Osteoblast (primary cell): ENCODE data around the gene ABCB7. TPM values are rescaled to one million over a fixed set of nuclear protein-coding genes. Genes with fewer than 3 reads are reported as not detected.

ENCODE experiments used
- DNase-seq: peaks from one replicate; pipeline ENCODE4 v3.0.0; 2011; ENCODE audit warnings: low spot score, mixed read lengths; ENCODE audit not compliant: insufficient read length; ENCODE audit errors: missing footprints
- H2AFZ ChIP-seq: 2 replicates; pipeline ENCODE4 v1.6.0; 2011; ENCODE audit warnings: mild to moderate bottlenecking, low read length
- H3K27ac ChIP-seq: 2 replicates; pipeline ENCODE4 v1.5.1; 2011; ENCODE audit warnings: mild to moderate bottlenecking, low read depth, low read length, moderate library complexity
- H3K27me3 ChIP-seq: 2 replicates; pipeline ENCODE4 v1.6.0; 2012; ENCODE audit warnings: mild to moderate bottlenecking, control low read depth, inconsistent platforms, low read length, moderate library complexity; ENCODE audit not compliant: insufficient read depth
- H3K36me3 ChIP-seq: 2 replicates; pipeline ENCODE4 v1.5.1; 2011; ENCODE audit warnings: mild to moderate bottlenecking, low read length, control low read depth, moderate library complexity; ENCODE audit not compliant: insufficient read depth
- H3K4me1 ChIP-seq: 2 replicates; pipeline ENCODE4 v1.5.1; 2011; ENCODE audit warnings: mild to moderate bottlenecking, low read length, control low read depth, moderate library complexity; ENCODE audit not compliant: insufficient read depth
- H3K4me2 ChIP-seq: 2 replicates; pipeline ENCODE4 v1.6.0; 2011; ENCODE audit warnings: mild to moderate bottlenecking, low read length; ENCODE audit not compliant: insufficient read depth
- H3K4me3 ChIP-seq: fragments of 200-600 bp; sonication (generic); 3 replicates; pipeline ENCODE4 v1.5.1; 2012; ENCODE audit warnings: mild to moderate bottlenecking, low read length, inconsistent platforms; ENCODE audit not compliant: insufficient read depth
- H3K79me2 ChIP-seq: 2 replicates; pipeline ENCODE4 v1.6.0; 2012; ENCODE audit warnings: mild to moderate bottlenecking, low read length, control low read depth, inconsistent platforms; ENCODE audit not compliant: insufficient read depth
- H3K9me3 ChIP-seq: 2 replicates; pipeline ENCODE4 v1.5.1; 2011; ENCODE audit warnings: low read depth, low read length, control low read depth
- H4K20me1 ChIP-seq: 2 replicates; pipeline ENCODE4 v1.6.0; 2012; ENCODE audit warnings: mild to moderate bottlenecking, low read length, control low read depth; ENCODE audit not compliant: insufficient read depth
- total RNA-seq: library from RNA; depleted of rRNA; stranded (reverse); fragments of >200 nt; gene quantifications from 2 replicates; pipeline ENCODE4 v1.2.3, GENCODE V29; 2012
- TF ChIP-seq, protein P1 (sequence below): IDR thresholded peaks from 2 replicates; pipeline ENCODE4 v1.5.1; 2011; ENCODE audit warnings: mild to moderate bottlenecking, low read depth, low read length, moderate library complexity; ENCODE audit errors: extremely low read depth

Gene ABCB7
- total RNA-seq, 1 donor = 28.2 TPM

- Histone ChIP-seq H3K36me3 (no peaks in the 10 kb centered on the region), H4K20me1 (no peaks in the 10 kb centered on the region), H3K4me2 (no peak overlapping the region), H3K27ac (no peak overlapping the region), H3K4me1 (no peaks in the 10 kb centered on the region), H2AFZ (no peak overlapping the region), H3K9me3 (no peaks in the 10 kb centered on the region), H3K4me3 (no peak overlapping the region), H3K79me2 (peaks cover 7% of the 10 kb centered on the region), H3K27me3 (peaks cover 2% of the 10 kb centered on the region)
- TF ChIP-seq, protein P1, sequence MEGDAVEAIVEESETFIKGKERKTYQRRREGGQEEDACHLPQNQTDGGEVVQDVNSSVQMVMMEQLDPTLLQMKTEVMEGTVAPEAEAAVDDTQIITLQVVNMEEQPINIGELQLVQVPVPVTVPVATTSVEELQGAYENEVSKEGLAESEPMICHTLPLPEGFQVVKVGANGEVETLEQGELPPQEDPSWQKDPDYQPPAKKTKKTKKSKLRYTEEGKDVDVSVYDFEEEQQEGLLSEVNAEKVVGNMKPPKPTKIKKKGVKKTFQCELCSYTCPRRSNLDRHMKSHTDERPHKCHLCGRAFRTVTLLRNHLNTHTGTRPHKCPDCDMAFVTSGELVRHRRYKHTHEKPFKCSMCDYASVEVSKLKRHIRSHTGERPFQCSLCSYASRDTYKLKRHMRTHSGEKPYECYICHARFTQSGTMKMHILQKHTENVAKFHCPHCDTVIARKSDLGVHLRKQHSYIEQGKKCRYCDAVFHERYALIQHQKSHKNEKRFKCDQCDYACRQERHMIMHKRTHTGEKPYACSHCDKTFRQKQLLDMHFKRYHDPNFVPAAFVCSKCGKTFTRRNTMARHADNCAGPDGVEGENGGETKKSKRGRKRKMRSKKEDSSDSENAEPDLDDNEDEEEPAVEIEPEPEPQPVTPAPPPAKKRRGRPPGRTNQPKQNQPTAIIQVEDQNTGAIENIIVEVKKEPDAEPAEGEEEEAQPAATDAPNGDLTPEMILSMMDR = no peak
- DNase-seq = no peak
These were observed 2.0 kb upstream of the ABCB7 start for GRCh38 chrX:75158054-75158453.

- TF ChIP-seq, protein P1 = no peak
- H3K36me3 ChIP-seq = no peaks in the 10 kb centered on the region
- H3K4me2 ChIP-seq = peak overlapping the region; percentile 74
- H3K4me1 ChIP-seq = no peaks in the 10 kb centered on the region
- peaks cover 7% of the 10 kb centered on the region for H3K79me2 ChIP-seq
- no peaks in the 10 kb centered on the region for H4K20me1 ChIP-seq
- peaks cover 2% of the 10 kb centered on the region for H3K27me3 ChIP-seq
- H3K4me3 ChIP-seq = peak overlapping the region; percentile 83
- H3K27ac ChIP-seq = peak overlapping the region; percentile 77
- DNase-seq = no peak
- peak overlapping the region; percentile 93 for H2AFZ ChIP-seq
- H3K9me3 ChIP-seq = no peaks in the 10 kb centered on the region
These were observed 455 bp upstream of the ABCB7 start for GRCh38 chrX:75156531-75156945.

GRCh38 chrX:75155447-75155826 is 646 bp downstream of the ABCB7 start:
- H3K36me3 ChIP-seq = no peaks in the 10 kb centered on the region
- H3K9me3 ChIP-seq = no peaks in the 10 kb centered on the region
- peak overlapping the region; percentile 74 for H3K4me2 ChIP-seq
- no peaks in the 10 kb centered on the region for H4K20me1 ChIP-seq
- peak overlapping the region; percentile 83 for H3K4me3 ChIP-seq
- H3K27ac ChIP-seq = peak overlapping the region; percentile 77
- TF ChIP-seq, protein P1 = no peak
- H3K27me3 ChIP-seq = peaks cover 2% of the 10 kb centered on the region
- no peak for DNase-seq
- peaks cover 7% of the 10 kb centered on the region for H3K79me2 ChIP-seq
- no peaks in the 10 kb centered on the region for H3K4me1 ChIP-seq
- peak overlapping the region; percentile 93 for H2AFZ ChIP-seq

DNA sequence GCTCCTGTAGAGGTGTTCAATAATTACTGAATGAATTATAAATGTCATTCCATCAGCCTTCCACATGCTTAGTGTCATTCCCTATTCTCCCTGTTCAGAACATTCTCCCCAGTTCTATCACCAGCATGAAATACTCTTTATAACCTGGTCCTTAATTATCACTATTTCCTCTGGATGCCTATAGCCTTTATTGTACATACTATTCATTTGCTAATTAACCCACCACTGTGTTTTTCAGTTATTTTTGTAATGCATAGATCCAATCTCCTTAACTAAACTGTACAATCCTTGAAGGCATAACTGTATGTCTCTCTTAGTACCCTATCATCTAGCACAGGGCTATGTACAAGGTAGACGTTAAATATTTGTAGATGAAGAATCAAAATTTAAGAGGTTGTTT is 1.2 kb downstream of the ABCB7 start:
- no peaks in the 10 kb centered on the region for H4K20me1 ChIP-seq
- H3K79me2 ChIP-seq = peaks cover 7% of the 10 kb centered on the region
- H3K27ac ChIP-seq = no peak overlapping the region
- no peak overlapping the region for H3K4me3 ChIP-seq
- no peaks in the 10 kb centered on the region for H3K36me3 ChIP-seq
- TF ChIP-seq, protein P1 = no peak
- H3K9me3 ChIP-seq = no peaks in the 10 kb centered on the region
- peak overlapping the region; percentile 74 for H3K4me2 ChIP-seq
- DNase-seq = no peak
- H2AFZ ChIP-seq = no peak overlapping the region
- H3K4me1 ChIP-seq = no peaks in the 10 kb centered on the region
- H3K27me3 ChIP-seq = no peaks in the 10 kb centered on the region
